ENCODE measurements around the gene CFAP46. TPM values are rescaled to one million over a fixed set of nuclear protein-coding genes. Genes with fewer than 3 reads are reported as not detected.

Gene CFAP46
- total RNA-seq, 2 experiments from 2014 or later = 0.34 TPM; not detected in 1

DNA sequence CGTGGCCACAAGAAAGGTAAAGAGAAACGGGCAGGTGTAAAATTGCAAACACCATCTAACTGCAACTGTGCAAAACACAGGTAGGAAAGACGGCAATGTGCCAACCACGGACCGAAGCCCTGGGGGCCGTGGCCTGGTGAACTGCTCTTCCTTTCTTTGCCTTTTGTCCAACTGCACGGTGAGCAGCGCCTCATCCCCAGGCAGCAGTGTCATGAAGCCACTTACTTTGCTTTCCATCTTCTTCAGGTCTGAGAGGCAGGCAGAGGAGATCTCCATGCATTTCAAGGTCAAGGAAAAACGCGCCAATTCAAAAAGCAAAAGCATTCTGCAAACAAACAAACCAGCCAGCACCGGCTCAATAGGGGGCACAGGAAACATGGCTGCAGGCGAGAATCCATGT, 12.9 kb downstream of the CFAP46 start:
- ChIA-PET CTCF (no interaction called here), POLR2A (no interaction called here)
- Mint-ChIP-seq H3K27ac (no peak overlapping the region), H3K4me1 (ENCODE audit: low read depth) (peaks cover 23% of the 10 kb centered on the region), H3K4me3 (no peak overlapping the region), H3K27me3 (no peaks in the 10 kb centered on the region), H3K9me3 (no peaks in the 10 kb centered on the region), H3K36me3 (ENCODE audit: low read depth) (no peaks in the 10 kb centered on the region)
- DNase-seq (no peak), ATAC-seq (no peak)
- TF ChIP-seq, protein P1, sequence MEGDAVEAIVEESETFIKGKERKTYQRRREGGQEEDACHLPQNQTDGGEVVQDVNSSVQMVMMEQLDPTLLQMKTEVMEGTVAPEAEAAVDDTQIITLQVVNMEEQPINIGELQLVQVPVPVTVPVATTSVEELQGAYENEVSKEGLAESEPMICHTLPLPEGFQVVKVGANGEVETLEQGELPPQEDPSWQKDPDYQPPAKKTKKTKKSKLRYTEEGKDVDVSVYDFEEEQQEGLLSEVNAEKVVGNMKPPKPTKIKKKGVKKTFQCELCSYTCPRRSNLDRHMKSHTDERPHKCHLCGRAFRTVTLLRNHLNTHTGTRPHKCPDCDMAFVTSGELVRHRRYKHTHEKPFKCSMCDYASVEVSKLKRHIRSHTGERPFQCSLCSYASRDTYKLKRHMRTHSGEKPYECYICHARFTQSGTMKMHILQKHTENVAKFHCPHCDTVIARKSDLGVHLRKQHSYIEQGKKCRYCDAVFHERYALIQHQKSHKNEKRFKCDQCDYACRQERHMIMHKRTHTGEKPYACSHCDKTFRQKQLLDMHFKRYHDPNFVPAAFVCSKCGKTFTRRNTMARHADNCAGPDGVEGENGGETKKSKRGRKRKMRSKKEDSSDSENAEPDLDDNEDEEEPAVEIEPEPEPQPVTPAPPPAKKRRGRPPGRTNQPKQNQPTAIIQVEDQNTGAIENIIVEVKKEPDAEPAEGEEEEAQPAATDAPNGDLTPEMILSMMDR (IDR thresholded peaks at IDR 0.05) = no peak
- intact Hi-C loops (cut with micrococcal nuclease) = no loop called here

DNA sequence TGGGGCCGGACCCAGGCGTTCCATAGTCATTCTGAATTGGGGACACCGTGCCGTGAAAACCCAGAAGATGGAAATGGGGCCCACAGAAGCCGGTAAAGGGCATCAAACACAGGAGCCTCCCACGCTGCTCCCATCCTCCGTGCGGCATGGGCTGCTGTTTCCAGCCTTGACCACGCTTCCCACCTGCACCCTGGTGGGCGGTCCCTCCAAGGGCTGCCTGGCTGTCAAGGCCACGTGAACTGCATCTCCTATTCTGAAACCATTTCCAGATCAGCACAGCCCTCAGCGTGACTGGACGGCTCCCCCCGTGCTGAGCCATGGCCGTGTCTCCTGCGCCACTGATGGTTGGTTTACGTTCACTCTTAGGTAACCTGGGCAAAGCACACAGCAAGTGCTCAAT, 14.1 kb downstream of the CFAP46 start:
- no peaks in the 10 kb centered on the region for H3K27me3 Mint-ChIP-seq
- POLR2A ChIA-PET = no interaction called here
- intact Hi-C loops (cut with micrococcal nuclease) = no loop called here

DNA sequence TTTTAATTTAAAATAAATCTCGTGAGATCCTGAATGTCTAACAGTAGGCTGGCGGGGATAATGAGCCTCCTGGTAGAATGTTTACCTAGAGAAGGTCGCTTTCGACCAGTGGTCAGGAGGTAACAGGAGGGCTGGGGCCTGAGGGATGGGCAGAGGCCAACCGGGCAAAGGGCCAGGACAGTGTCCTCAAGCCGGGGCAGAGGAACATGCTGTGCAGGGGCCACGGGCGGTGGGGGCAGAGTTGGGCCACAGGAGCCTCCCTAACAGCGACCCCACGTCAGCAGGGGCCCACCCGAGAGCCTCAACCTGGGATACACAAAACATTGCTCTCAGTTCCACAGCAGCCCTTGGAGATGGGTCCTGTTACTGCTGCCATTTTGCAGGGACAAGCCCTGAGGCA, 14.5 kb downstream of the CFAP46 start:
- DNase-seq (no peak), ATAC-seq (no peak)
- Mint-ChIP-seq H3K36me3 (ENCODE audit: low read depth) (no peaks in the 10 kb centered on the region), H3K27me3 (no peaks in the 10 kb centered on the region), H3K4me3 (no peak overlapping the region), H3K27ac (no peak overlapping the region), H3K4me1 (ENCODE audit: low read depth) (peaks cover 23% of the 10 kb centered on the region), H3K9me3 (no peaks in the 10 kb centered on the region)
- TF ChIP-seq, protein P1 (IDR thresholded peaks at IDR 0.05) = no peak
- CTCF ChIA-PET = interaction anchor here (1.2 to 1.4 kb wide), 2 partner anchors 11 to 12 kb away, joined by 4 read pairs; no protein-coding TSS in a partner anchor
- intact Hi-C loops (cut with micrococcal nuclease) = no loop called here
- POLR2A ChIA-PET = no interaction called here

More for the DNA sequence above, 14.1 kb downstream of the CFAP46 start:
- ATAC-seq (no peak), DNase-seq (no peak)
- Mint-ChIP-seq H3K27ac (no peak overlapping the region), H3K36me3 (ENCODE audit: low read depth) (no peaks in the 10 kb centered on the region), H3K4me1 (ENCODE audit: low read depth) (peaks cover 23% of the 10 kb centered on the region), H3K9me3 (no peaks in the 10 kb centered on the region), H3K4me3 (no peak overlapping the region)
- TF ChIP-seq, protein P1 (IDR thresholded peaks at IDR 0.05) = no peak
- CTCF ChIA-PET = no interaction called here

DNA sequence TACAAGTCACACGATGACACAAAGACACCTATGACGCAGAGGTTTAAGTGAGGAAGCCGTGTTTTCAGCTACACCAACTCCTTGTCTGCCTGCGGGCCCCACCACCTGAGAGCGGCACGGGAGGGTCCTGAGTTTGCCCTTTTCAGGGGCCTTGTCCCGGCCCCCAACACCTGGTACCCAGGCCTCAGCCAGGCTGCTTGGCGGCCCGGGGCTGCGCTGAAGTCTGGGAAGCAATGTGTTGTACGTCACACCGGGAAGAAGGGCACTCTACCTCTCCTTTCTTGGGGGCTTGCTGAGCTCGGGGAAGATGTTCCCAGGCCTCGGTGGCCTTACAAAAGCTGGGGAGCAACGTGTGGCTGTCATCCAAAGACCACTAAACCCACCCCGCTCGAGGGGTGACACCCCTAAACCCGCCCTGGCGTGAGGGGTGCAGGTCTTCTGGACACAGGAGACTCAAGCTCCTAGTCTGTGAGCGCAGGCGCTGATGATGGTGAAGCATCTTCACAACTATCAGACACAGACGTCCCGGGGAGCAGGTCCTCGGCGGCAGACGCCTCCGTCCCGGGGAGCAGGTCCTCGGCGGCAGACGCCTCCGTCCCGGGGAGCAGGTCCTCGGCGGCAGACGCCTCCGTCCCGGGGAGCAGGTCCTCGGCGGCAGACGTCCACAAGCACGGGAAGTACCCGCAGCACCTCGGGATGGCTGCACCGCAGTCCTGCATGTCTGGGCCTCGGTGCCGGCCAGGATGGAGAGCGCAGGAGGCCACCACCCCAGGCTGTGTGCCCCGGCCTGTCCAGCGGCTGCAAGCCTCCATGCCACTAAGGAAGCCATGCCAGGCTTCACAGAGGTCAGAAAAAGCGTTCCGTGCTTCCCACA, 15.4 kb downstream of the CFAP46 start:
- ChIA-PET POLR2A (no interaction called here), CTCF (interaction anchor here (0.9 to 1.4 kb wide), 3 partner anchors 12 to 22 kb away, joined by 3 to 4 read pairs (median 4); no protein-coding TSS in a partner anchor)
- intact Hi-C loops (cut with micrococcal nuclease) = no loop called here
- DNase-seq = no peak
- no peak overlapping the region for H3K27ac Mint-ChIP-seq
- no peaks in the 10 kb centered on the region for H3K9me3 Mint-ChIP-seq
- peaks cover 17% of the 10 kb centered on the region for H3K4me1 Mint-ChIP-seq (ENCODE audit: low read depth)
- H3K27me3 Mint-ChIP-seq = no peaks in the 10 kb centered on the region
- TF ChIP-seq, protein P1 (IDR thresholded peaks at IDR 0.05) = no peak
- no peak for ATAC-seq
- no peaks in the 10 kb centered on the region for H3K36me3 Mint-ChIP-seq (ENCODE audit: low read depth)
- no peak overlapping the region for H3K4me3 Mint-ChIP-seq

DNA sequence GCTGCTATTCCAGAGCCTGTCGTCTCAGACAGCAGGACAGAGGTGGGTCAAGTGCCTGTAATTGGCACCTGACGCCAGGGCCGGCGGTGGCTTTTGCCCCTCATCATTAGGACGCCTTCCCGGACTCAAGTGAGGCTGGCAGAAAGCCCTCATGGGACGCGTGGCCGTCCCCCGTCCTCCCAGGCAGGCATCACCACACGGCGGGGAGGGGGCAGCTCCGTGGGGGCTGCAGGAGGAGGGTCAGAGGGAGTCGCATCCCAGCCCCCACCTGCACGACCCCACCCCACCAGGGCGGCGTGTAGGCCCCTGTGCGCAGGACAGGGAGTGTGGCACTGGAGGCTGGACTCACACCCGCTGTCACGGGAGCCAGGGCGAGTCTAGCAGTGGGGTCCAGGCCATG, 16.3 kb downstream of the CFAP46 start:
- Mint-ChIP-seq H3K9me3 (no peaks in the 10 kb centered on the region), H3K36me3 (ENCODE audit: low read depth) (no peaks in the 10 kb centered on the region), H3K27me3 (no peaks in the 10 kb centered on the region), H3K27ac (no peak overlapping the region), H3K4me1 (ENCODE audit: low read depth) (peaks cover 9% of the 10 kb centered on the region), H3K4me3 (no peak overlapping the region)
- ChIA-PET POLR2A (no interaction called here), CTCF (interaction anchor here (0.9 kb wide), 1 partner anchor 22 kb away, joined by 3 read pairs; no protein-coding TSS in a partner anchor)
- ATAC-seq (no peak), DNase-seq (no peak)
- intact Hi-C loops (cut with micrococcal nuclease) = no loop called here
- TF ChIP-seq, protein P1 (IDR thresholded peaks at IDR 0.05) = no peak

Data from activated CD8-positive, alpha-beta T cell treated with anti-CD3 and anti-CD28 coated beads for 36 hours (primary cell).